ENCODE data around the gene GBE1.

The GBE1 gene

GRCh38 chr3:81651139-81651538 is 110.3 kb downstream of the GBE1 start:
- Mint-ChIP-seq H3K27me3 (no peaks in the 10 kb centered on the region), H3K27ac (no peak overlapping the region), H3K36me3 (ENCODE audit: low read depth) (peaks cover 2% of the 10 kb centered on the region), H3K4me3 (no peak overlapping the region), H3K9me3 (no peaks in the 10 kb centered on the region), H3K4me1 (ENCODE audit: low read depth) (no peaks in the 10 kb centered on the region)
- DNase-seq = no peak

- H3K9me3 Mint-ChIP-seq = no peaks in the 10 kb centered on the region
- H3K36me3 Mint-ChIP-seq (ENCODE audit: low read depth) = peaks cover 2% of the 10 kb centered on the region
- DNase-seq = no peak
- H3K27me3 Mint-ChIP-seq = no peaks in the 10 kb centered on the region
- no peak overlapping the region for H3K4me3 Mint-ChIP-seq
- no peak overlapping the region for H3K27ac Mint-ChIP-seq
- H3K4me1 Mint-ChIP-seq (ENCODE audit: low read depth) = no peaks in the 10 kb centered on the region
Measured at GRCh38 chr3:81650187-81650586, 111.3 kb downstream of the GBE1 start.

- DNase-seq = no peak
- Mint-ChIP-seq H3K36me3 (ENCODE audit: low read depth) (peaks cover 7% of the 10 kb centered on the region), H3K4me3 (no peak overlapping the region), H3K27ac (no peak overlapping the region), H3K27me3 (no peaks in the 10 kb centered on the region), H3K9me3 (no peaks in the 10 kb centered on the region), H3K4me1 (ENCODE audit: low read depth) (no peaks in the 10 kb centered on the region)
Measured at GRCh38 chr3:81645248-81645647, 116.2 kb downstream of the GBE1 start.

- Mint-ChIP-seq H3K36me3 (ENCODE audit: low read depth) (peaks cover 11% of the 10 kb centered on the region), H3K4me1 (ENCODE audit: low read depth) (no peaks in the 10 kb centered on the region), H3K4me3 (no peak overlapping the region), H3K27ac (no peak overlapping the region), H3K9me3 (no peaks in the 10 kb centered on the region), H3K27me3 (no peaks in the 10 kb centered on the region)
- no peak for DNase-seq
Measured at GRCh38 chr3:81643721-81644120, 117.7 kb downstream of the GBE1 start.

- no peak for DNase-seq
- Mint-ChIP-seq H3K4me1 (ENCODE audit: low read depth) (no peaks in the 10 kb centered on the region), H3K9me3 (no peaks in the 10 kb centered on the region), H3K27ac (no peak overlapping the region), H3K4me3 (no peak overlapping the region), H3K36me3 (ENCODE audit: low read depth) (peaks cover 8% of the 10 kb centered on the region), H3K27me3 (no peaks in the 10 kb centered on the region)
Measured at GRCh38 chr3:81638480-81638879, 123.0 kb downstream of the GBE1 start.

- Mint-ChIP-seq H3K4me1 (ENCODE audit: low read depth) (no peaks in the 10 kb centered on the region), H3K9me3 (peaks cover 8% of the 10 kb centered on the region), H3K27ac (no peak overlapping the region)
Measured at GRCh38 chr3:81632659-81633058, 128.8 kb downstream of the GBE1 start.

GRCh38 chr3:81624756-81625155 is 136.7 kb downstream of the GBE1 start:
- Mint-ChIP-seq H3K27me3 (no peaks in the 10 kb centered on the region), H3K4me1 (ENCODE audit: low read depth) (no peaks in the 10 kb centered on the region), H3K36me3 (ENCODE audit: low read depth) (peaks cover under 1% of the 10 kb centered on the region), H3K9me3 (peaks cover under 1% of the 10 kb centered on the region), H3K4me3 (no peak overlapping the region), H3K27ac (no peak overlapping the region)
- no peak for DNase-seq

More at GRCh38 chr3:81632659-81633058, 128.8 kb downstream of the GBE1 start:
- peaks cover 27% of the 10 kb centered on the region for H3K36me3 Mint-ChIP-seq (ENCODE audit: low read depth)
- H3K4me3 Mint-ChIP-seq = no peak overlapping the region
- no peak for DNase-seq
- no peaks in the 10 kb centered on the region for H3K27me3 Mint-ChIP-seq

GRCh38 chr3:81622395-81622794 is 139.1 kb downstream of the GBE1 start:
- Mint-ChIP-seq H3K4me3 (no peak overlapping the region), H3K27ac (no peak overlapping the region), H3K9me3 (no peaks in the 10 kb centered on the region), H3K4me1 (ENCODE audit: low read depth) (no peaks in the 10 kb centered on the region), H3K36me3 (ENCODE audit: low read depth) (no peaks in the 10 kb centered on the region), H3K27me3 (no peaks in the 10 kb centered on the region)
- DNase-seq = no peak

GRCh38 chr3:81621277-81621676 is 140.2 kb downstream of the GBE1 start:
- H3K27me3 Mint-ChIP-seq = no peaks in the 10 kb centered on the region
- DNase-seq = no peak
- H3K27ac Mint-ChIP-seq = no peak overlapping the region
- H3K36me3 Mint-ChIP-seq (ENCODE audit: low read depth) = no peaks in the 10 kb centered on the region
- H3K4me3 Mint-ChIP-seq = no peak overlapping the region
- H3K4me1 Mint-ChIP-seq (ENCODE audit: low read depth) = no peaks in the 10 kb centered on the region
- no peaks in the 10 kb centered on the region for H3K9me3 Mint-ChIP-seq

GRCh38 chr3:81620849-81621248 is 140.6 kb downstream of the GBE1 start:
- H3K27ac Mint-ChIP-seq = no peak overlapping the region
- DNase-seq = no peak
- H3K9me3 Mint-ChIP-seq = no peaks in the 10 kb centered on the region
- no peaks in the 10 kb centered on the region for H3K27me3 Mint-ChIP-seq
- H3K4me1 Mint-ChIP-seq (ENCODE audit: low read depth) = no peaks in the 10 kb centered on the region
- no peaks in the 10 kb centered on the region for H3K36me3 Mint-ChIP-seq (ENCODE audit: low read depth)
- no peak overlapping the region for H3K4me3 Mint-ChIP-seq

GRCh38 chr3:81612768-81613167 is 148.7 kb downstream of the GBE1 start:
- Mint-ChIP-seq H3K4me1 (ENCODE audit: low read depth) (no peaks in the 10 kb centered on the region), H3K9me3 (no peaks in the 10 kb centered on the region), H3K36me3 (ENCODE audit: low read depth) (peaks cover 4% of the 10 kb centered on the region), H3K27ac (no peak overlapping the region), H3K4me3 (no peak overlapping the region), H3K27me3 (no peaks in the 10 kb centered on the region)
- no peak for DNase-seq

- Mint-ChIP-seq H3K9me3 (no peaks in the 10 kb centered on the region), H3K27ac (no peak overlapping the region), H3K4me3 (no peak overlapping the region), H3K27me3 (no peaks in the 10 kb centered on the region), H3K36me3 (ENCODE audit: low read depth) (no peaks in the 10 kb centered on the region), H3K4me1 (ENCODE audit: low read depth) (no peaks in the 10 kb centered on the region)
- DNase-seq = no peak
Measured at GRCh38 chr3:81602781-81603180, 158.7 kb downstream of the GBE1 start.

- no peaks in the 10 kb centered on the region for H3K27me3 Mint-ChIP-seq
- no peak overlapping the region for H3K27ac Mint-ChIP-seq
- no peak for DNase-seq
- no peak overlapping the region for H3K4me3 Mint-ChIP-seq
- H3K4me1 Mint-ChIP-seq (ENCODE audit: low read depth) = no peaks in the 10 kb centered on the region
- no peaks in the 10 kb centered on the region for H3K9me3 Mint-ChIP-seq
- no peaks in the 10 kb centered on the region for H3K36me3 Mint-ChIP-seq (ENCODE audit: low read depth)
Measured at GRCh38 chr3:81601707-81602305, 159.6 kb downstream of the GBE1 start.

- H3K27me3 Mint-ChIP-seq = no peaks in the 10 kb centered on the region
- H3K4me3 Mint-ChIP-seq = no peak overlapping the region
- no peaks in the 10 kb centered on the region for H3K4me1 Mint-ChIP-seq (ENCODE audit: low read depth)
- no peaks in the 10 kb centered on the region for H3K9me3 Mint-ChIP-seq
- peaks cover 15% of the 10 kb centered on the region for H3K36me3 Mint-ChIP-seq (ENCODE audit: low read depth)
- DNase-seq = no peak
- no peak overlapping the region for H3K27ac Mint-ChIP-seq
Measured at GRCh38 chr3:81592101-81592500, 169.3 kb downstream of the GBE1 start.

GRCh38 chr3:81585937-81586336 is 175.5 kb downstream of the GBE1 start:
- no peak overlapping the region for H3K4me3 Mint-ChIP-seq
- H3K9me3 Mint-ChIP-seq = no peaks in the 10 kb centered on the region
- no peak overlapping the region for H3K27ac Mint-ChIP-seq
- no peaks in the 10 kb centered on the region for H3K27me3 Mint-ChIP-seq
- DNase-seq = no peak
- H3K36me3 Mint-ChIP-seq (ENCODE audit: low read depth) = peaks cover 3% of the 10 kb centered on the region
- H3K4me1 Mint-ChIP-seq (ENCODE audit: low read depth) = no peaks in the 10 kb centered on the region

- no peaks in the 10 kb centered on the region for H3K4me1 Mint-ChIP-seq (ENCODE audit: low read depth)
- no peaks in the 10 kb centered on the region for H3K9me3 Mint-ChIP-seq
- H3K36me3 Mint-ChIP-seq (ENCODE audit: low read depth) = peaks cover 8% of the 10 kb centered on the region
Measured at GRCh38 chr3:81585056-81585455, 176.4 kb downstream of the GBE1 start.

More at GRCh38 chr3:81585056-81585455, 176.4 kb downstream of the GBE1 start:
- Mint-ChIP-seq H3K27me3 (no peaks in the 10 kb centered on the region), H3K4me3 (no peak overlapping the region), H3K27ac (no peak overlapping the region)
- DNase-seq = no peak
